Activated T-helper 2 cell treated with anti-CD3 and anti-CD28 coated beads, Interferon-gamma antibody, Interleukin-2, Interleukin-4, amounts not matched to agents 10 μg/mL and 5 μg/mL and 100 μg/mL, durations not matched to agents 14 hours and 24 hours and 36 hours (primary cell): Measurements from ENCODE around the gene ATF6B. TPM values are rescaled to one million over a fixed set of nuclear protein-coding genes. Genes with fewer than 3 reads are reported as not detected.

Experiments used
- DNase-seq: peaks from one replicate; pipeline ENCODE4 v3.0.0; 2021; ENCODE audit warnings: low spot score
- H3K27ac Mint-ChIP-seq: one replicate; pipeline ENCODE4 v1.8.0; 2021; ENCODE audit warnings: mixed read lengths
- H3K27me3 Mint-ChIP-seq: one replicate; pipeline ENCODE4 v1.8.0; 2021; ENCODE audit warnings: low read depth, mixed read lengths
- H3K36me3 Mint-ChIP-seq: one replicate; pipeline ENCODE4 v1.8.0; 2021; ENCODE audit warnings: low read depth, mixed read lengths
- H3K4me1 Mint-ChIP-seq: one replicate; pipeline ENCODE4 v1.8.0; 2021; ENCODE audit warnings: low read depth, mixed read lengths
- H3K4me3 Mint-ChIP-seq: one replicate; pipeline ENCODE4 v1.8.0; 2021; ENCODE audit warnings: low read depth, mild to moderate bottlenecking, moderate library complexity, mixed read lengths
- H3K9me3 Mint-ChIP-seq: one replicate; pipeline ENCODE4 v1.8.0; 2021; ENCODE audit warnings: mixed read lengths
- intact Hi-C: fragments of 100-400 bp; cut with micrococcal nuclease; formaldehyde crosslinking; loops from one replicate; pipeline ENCODE4 v1.15.1; 2023
- total RNA-seq: library from RNA; stranded (reverse); gene quantifications from 2 replicates; pipeline ENCODE4 v1.2.3, GENCODE V29; 2022

ATF6B gene
- total RNA-seq, 1 donor from 2014 or later, result 91.2 TPM

DNA sequence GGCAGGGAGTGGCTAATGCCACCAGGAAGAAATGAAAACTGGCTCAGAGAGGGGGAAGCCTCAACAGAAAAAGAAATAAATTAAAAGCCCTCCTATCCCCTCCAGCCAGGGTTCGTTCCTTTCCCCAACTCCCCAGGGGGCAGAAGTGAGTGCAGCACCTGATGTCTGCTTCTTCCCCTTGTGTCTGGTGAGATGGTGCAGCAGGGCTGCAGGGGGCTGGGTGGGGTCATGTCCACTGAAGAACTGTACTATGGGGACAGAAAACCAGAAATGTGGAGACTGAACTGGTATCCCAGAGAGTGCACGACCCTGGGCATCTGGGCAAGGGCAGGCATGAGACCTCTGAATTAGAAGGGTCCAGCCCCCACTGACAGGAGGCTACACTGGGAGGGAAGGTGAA is 40.3 kb upstream of the ATF6B start:
- Mint-ChIP-seq H3K9me3 (no peaks in the 10 kb centered on the region), H3K4me1 (peaks cover 5% of the 10 kb centered on the region), H3K27ac (no peak overlapping the region), H3K4me3 (no peak overlapping the region), H3K27me3 (no peaks in the 10 kb centered on the region), H3K36me3 (peaks cover 22% of the 10 kb centered on the region)
- DNase-seq, result no peak
- intact Hi-C loops, result no loop called here

DNA sequence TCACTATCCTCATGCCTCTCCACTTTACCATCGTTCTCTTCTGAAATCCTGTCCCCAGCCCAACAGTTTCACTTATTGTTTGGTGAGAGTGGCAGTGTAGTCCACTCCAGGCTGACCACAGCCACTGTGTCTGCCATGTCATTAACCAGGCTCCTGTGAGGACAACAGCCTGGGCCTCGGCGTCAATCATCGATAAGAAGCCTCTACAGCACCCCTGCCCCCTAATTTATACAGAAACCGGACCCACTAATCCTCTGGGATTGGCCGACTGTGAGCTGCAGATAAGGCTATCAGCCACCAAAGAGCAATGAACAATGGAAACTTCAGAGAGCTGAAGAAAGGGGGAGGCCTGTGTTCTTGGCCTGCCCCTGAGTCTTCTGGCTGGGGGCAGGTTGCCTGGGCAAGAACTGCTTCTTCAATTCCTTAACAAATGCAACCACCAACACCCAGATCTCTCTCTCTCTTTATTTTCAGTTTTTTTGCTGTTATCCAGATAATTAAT is 39.8 kb upstream of the ATF6B start:
- peak overlapping the region; percentile 7 for H3K27ac Mint-ChIP-seq
- no peak for DNase-seq
- H3K4me3 Mint-ChIP-seq, result no peak overlapping the region

DNA sequence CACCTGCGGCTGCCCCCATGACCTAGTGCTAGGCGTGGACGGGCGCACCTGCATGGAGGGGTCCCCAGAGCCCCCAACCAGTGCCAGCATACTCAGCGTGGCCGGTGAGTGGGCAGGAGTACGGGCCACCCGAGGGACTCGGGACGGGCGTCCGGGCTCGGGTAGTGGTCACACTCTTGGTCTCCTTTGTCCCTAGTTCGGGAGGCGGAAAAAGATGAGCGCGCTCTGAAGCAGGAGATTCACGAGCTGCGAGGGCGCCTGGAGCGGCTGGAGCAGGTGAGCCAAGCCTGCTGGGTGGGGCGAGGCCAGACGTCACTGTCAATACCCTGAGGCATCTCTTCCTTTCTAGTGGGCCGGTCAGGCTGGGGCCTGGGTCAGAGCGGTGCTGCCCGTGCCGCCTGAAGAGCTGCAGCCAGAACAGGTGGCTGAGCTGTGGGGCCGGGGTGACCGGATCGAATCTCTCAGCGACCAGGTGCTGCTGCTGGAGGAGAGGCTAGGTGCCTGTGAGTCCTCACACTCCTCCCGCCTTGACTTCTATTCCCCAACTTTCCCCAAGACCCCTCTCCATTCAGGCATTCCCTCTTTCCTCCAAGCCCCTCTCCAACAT is 39.2 kb upstream of the ATF6B start:
- Mint-ChIP-seq H3K27ac (no peak overlapping the region), H3K36me3 (peaks cover 22% of the 10 kb centered on the region), H3K27me3 (no peaks in the 10 kb centered on the region), H3K4me1 (no peaks in the 10 kb centered on the region), H3K4me3 (no peak overlapping the region), H3K9me3 (no peaks in the 10 kb centered on the region)
- DNase-seq, result no peak
- intact Hi-C loops, result no loop called here

More for the DNA sequence above, 39.8 kb upstream of the ATF6B start:
- Mint-ChIP-seq H3K4me1 (peaks cover 3% of the 10 kb centered on the region), H3K36me3 (peaks cover 22% of the 10 kb centered on the region), H3K27me3 (no peaks in the 10 kb centered on the region), H3K9me3 (no peaks in the 10 kb centered on the region)
- intact Hi-C loops, result no loop called here

DNA sequence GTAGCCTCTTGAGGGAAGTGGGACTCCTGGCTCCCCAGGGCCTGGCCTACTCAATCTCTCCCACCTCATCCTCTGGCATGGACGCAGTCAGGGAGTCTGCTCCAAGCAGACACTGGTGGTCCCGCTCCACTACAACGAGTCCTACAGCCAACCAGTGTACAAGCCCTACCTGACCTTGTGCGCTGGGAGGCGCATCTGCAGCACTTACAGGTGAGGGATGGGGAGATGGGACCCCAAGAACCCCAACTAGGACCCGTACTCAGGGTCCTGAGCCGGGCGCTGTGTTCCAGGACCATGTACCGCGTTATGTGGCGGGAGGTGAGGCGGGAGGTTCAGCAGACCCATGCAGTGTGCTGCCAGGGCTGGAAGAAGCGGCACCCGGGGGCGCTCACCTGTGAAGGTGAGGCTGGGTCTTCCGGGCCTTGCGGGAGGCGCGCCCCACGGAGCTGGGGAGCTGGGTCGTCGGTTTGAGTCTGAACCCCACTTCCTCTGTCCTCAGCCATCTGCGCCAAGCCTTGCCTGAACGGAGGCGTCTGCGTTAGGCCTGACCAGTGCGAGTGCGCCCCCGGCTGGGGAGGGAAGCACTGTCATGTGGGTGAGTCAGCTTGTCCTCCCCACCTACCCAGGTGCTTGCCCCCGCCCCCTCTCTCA is 38.5 kb upstream of the ATF6B start:
- Mint-ChIP-seq H3K9me3 (no peaks in the 10 kb centered on the region), H3K4me1 (no peaks in the 10 kb centered on the region), H3K27ac (no peak overlapping the region), H3K27me3 (no peaks in the 10 kb centered on the region), H3K36me3 (peaks cover 22% of the 10 kb centered on the region), H3K4me3 (no peak overlapping the region)
- intact Hi-C loops, result no loop called here
- DNase-seq, result no peak

DNA sequence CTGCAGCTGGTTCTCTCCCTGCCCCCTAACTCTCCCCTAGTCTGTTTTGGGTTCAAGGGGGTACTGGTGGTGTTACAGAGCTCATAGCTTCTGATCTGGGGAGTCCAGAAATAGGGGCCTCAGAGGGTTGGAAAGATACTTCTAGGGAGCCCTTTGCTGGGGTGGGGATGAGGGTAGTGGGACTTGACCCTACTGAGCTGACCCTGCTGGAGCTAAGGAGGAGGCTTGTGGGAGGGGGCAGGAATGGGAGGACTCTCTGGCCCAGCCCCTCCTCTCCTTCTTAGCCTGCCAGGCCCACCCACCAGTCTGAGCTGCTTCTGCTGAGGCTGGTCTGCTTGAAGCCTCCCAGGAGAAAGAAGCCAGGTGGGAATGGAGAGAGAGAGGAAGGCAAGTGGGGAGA is 36.2 kb upstream of the ATF6B start, which contains the start of gene EGFL8:
Gene EGFL8 (plus strand): TSS at position 301 of the 400 bp plus-strand sequence. CDS start 1,571 bp downstream, outside the sequence.
- no peak within 1 kb of the TSS for H3K4me3 Mint-ChIP-seq
- no peaks in the 10 kb centered on the region for H3K4me1 Mint-ChIP-seq
- no peaks in the 10 kb centered on the region for H3K9me3 Mint-ChIP-seq
- intact Hi-C loops, result no loop called here
- DNase-seq, result no peak
- H3K36me3 Mint-ChIP-seq, result peaks cover 12% of the 10 kb centered on the region
- no peak within 1 kb of the TSS for H3K27ac Mint-ChIP-seq
- H3K27me3 Mint-ChIP-seq, result no peaks in the 10 kb centered on the region

DNA sequence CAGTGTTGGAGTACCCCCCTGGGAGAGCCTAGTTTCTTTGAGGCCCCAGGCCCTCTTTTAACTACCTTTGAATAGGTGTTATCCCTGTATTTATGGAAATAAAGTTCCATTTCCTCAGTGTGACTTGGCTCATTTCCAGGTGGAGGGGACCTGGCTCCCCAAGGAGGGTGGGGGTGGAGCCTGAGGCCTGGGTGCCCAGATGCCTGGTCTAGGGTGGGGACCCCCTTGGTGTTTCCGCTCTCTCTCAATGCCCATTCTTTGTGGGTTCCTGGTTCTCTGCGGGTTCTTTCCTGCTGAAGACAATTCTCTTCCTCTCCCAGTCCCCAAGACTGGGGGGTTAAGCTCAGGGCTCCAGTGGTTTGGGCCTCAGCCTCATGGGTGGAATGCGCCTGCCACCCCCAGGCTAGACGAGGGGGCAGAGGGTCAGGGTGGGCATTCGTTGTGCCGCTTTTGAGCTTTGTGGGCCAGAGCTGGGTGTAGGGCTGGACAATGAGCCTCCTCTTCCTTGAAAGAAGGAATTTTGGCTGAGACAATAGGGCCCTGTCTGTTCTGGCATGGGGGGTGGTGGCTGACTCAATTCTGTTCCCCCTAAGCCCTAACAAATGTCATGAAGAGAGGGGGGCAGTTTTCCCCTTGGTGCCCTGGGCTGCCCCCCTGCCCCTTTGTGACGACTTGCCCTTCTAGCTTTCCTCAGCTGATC is 35.7 kb upstream of the ATF6B start:
- intact Hi-C loops, result no loop called here
- DNase-seq, result no peak
- Mint-ChIP-seq H3K9me3 (no peaks in the 10 kb centered on the region), H3K36me3 (peaks cover 9% of the 10 kb centered on the region), H3K4me1 (no peaks in the 10 kb centered on the region), H3K27ac (no peak overlapping the region), H3K27me3 (no peaks in the 10 kb centered on the region), H3K4me3 (no peak overlapping the region)

DNA sequence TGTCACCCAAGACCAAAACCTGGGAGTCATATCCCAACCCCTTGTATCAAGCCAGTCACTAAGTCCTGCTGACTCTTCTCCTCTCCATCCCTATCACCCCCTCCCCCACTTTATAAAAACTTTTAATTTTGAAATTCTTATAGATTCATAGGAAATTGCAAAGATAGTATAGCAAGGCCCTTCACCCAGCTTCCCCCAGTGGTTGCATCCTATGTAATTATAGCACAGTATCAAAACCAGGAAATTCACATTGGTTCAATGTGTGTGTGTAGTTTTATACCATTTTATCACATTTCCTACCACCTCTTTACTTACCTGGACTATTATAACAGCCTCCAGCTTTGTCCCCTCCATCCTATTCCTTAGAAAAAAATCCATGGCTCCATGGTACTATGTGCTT is 30.0 kb upstream of the ATF6B start:
- no peaks in the 10 kb centered on the region for H3K9me3 Mint-ChIP-seq
- H3K27ac Mint-ChIP-seq, result no peak overlapping the region
- intact Hi-C loops, result no loop called here
- H3K4me1 Mint-ChIP-seq, result peaks cover 9% of the 10 kb centered on the region
- DNase-seq, result no peak
- H3K4me3 Mint-ChIP-seq, result no peak overlapping the region
- peaks cover 3% of the 10 kb centered on the region for H3K27me3 Mint-ChIP-seq
- H3K36me3 Mint-ChIP-seq, result peaks cover 15% of the 10 kb centered on the region

DNA sequence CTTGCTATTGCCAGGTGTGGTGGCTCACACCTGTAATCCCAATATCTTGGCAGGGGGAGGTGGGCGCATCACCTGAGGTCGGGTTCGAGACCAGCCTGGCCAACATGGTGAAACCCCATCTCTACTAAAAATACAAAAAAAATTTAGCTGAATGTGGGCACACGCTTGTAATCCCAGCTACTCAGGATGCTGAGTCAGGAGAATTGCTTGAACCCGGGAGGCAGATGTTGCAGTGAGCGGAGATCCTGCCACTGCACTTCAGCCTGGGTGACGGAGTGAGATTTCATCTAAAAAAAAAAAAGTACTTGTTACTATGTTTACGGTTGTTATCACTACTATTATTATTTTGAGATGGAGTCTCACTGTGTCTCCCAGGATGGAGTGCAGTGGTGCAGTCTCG is 28.8 kb upstream of the ATF6B start:
- no peak for DNase-seq
- peaks cover 12% of the 10 kb centered on the region for H3K4me1 Mint-ChIP-seq
- peaks cover 13% of the 10 kb centered on the region for H3K27me3 Mint-ChIP-seq
- no peak overlapping the region for H3K27ac Mint-ChIP-seq
- no peaks in the 10 kb centered on the region for H3K9me3 Mint-ChIP-seq
- intact Hi-C loops, result no loop called here
- no peak overlapping the region for H3K4me3 Mint-ChIP-seq
- H3K36me3 Mint-ChIP-seq, result peaks cover 15% of the 10 kb centered on the region

DNA sequence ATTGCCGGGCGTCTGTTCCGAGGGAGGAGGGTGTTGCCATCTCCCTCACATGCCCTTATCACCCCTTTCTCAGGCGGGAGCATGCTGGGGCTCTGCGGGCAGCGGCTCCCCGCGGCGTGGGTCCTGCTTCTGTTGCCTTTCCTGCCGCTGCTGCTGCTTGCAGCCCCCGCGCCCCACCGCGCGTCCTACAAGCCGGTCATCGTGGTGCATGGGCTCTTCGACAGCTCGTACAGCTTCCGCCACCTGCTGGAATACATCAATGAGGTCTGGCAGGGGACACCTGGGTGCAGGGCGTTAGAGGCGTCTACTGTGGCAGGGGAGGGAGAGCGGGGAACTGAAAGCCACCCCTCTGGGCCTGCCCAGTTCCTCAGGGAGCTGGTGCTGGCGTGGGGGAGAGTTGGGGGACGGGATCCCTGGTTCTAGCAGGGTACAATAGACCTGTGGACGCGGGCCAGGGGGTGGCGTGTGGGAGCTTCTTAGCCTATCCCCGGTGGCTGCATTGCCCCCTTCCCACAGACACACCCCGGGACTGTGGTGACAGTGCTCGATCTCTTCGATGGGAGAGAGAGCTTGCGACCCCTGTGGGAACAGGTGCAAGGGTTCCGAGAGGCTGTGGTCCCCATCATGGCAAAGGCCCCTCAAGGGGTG is 26.6 kb upstream of the ATF6B start:
- Mint-ChIP-seq H3K4me1 (peaks cover 15% of the 10 kb centered on the region), H3K9me3 (no peaks in the 10 kb centered on the region), H3K36me3 (peaks cover 15% of the 10 kb centered on the region), H3K4me3 (peak overlapping the region; percentile 91), H3K27ac (peak overlapping the region; percentile 82), H3K27me3 (peaks cover 28% of the 10 kb centered on the region)
- intact Hi-C loops, result loop anchor here (1.0 to 5.0 kb wide), 4 partner anchors 22 to 68 kb away; partner anchors contain the start of genes AGPAT1 and FKBPL
- DNase-seq, result peak; percentile 55

DNA sequence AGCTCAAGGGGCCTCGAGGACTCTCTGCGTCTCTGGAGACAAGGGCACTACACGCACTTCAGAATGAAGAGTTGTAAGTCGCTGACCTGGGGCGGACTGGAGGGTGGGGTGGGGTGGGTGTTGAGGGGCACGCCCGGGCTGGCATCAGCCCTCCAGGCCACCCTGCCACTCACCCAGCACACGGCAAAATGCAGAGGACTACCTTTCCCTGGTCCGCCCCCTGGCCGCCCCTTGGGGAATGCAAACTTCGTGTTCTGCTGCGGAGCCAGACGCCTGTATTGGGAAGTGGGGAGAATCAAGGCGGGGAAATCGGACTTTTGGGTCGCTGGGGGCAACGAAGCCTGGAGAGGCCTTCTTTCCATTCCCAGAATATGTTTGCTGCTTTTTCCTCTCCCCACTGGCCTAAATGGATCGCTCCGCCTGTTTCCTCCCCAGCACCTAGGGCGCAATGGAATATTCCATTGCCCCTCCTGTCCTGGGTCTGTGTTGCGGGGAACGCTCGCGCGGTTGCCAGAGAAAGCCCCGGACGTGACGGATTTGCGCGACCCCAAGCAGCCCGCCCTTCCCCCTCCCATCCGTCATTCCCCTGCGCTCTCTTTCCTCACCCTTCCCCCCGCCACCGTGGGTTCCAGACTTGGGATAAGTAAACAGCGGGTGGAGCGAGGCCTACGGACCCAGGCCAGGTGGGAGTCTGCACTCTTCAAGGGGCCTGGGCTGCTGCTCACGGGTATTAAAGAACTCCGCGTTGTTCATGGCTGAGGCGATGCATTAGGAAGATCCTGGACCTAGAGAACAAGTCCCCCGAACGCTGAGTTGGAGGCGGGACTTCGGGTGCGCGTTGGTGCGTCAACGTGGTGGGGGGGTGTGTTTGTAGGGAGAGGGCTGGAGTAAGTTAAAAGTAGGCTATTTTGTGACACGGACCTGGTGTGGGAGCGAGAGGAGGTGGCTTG is 25.8 kb upstream of the ATF6B start, which contains the start of gene PPT2:
Gene PPT2 (plus strand): TSS at position 578 of the 950 bp plus-strand sequence. CDS start 454 bp downstream, outside the sequence.
- H3K27me3 Mint-ChIP-seq, result peaks cover 31% of the 10 kb centered on the region
- no peaks in the 10 kb centered on the region for H3K9me3 Mint-ChIP-seq
- peaks cover 15% of the 10 kb centered on the region for H3K36me3 Mint-ChIP-seq
- intact Hi-C loops, result loop anchor here (1.0 to 5.0 kb wide), 4 partner anchors 22 to 67 kb away; partner anchors contain the start of genes AGPAT1 and FKBPL
- peaks cover 18% of the 10 kb centered on the region for H3K4me1 Mint-ChIP-seq
- H3K27ac Mint-ChIP-seq, result peak within 1 kb of the TSS; percentile 82
- peak; percentile 55 for DNase-seq
- H3K4me3 Mint-ChIP-seq, result peak within 1 kb of the TSS; percentile 91

DNA sequence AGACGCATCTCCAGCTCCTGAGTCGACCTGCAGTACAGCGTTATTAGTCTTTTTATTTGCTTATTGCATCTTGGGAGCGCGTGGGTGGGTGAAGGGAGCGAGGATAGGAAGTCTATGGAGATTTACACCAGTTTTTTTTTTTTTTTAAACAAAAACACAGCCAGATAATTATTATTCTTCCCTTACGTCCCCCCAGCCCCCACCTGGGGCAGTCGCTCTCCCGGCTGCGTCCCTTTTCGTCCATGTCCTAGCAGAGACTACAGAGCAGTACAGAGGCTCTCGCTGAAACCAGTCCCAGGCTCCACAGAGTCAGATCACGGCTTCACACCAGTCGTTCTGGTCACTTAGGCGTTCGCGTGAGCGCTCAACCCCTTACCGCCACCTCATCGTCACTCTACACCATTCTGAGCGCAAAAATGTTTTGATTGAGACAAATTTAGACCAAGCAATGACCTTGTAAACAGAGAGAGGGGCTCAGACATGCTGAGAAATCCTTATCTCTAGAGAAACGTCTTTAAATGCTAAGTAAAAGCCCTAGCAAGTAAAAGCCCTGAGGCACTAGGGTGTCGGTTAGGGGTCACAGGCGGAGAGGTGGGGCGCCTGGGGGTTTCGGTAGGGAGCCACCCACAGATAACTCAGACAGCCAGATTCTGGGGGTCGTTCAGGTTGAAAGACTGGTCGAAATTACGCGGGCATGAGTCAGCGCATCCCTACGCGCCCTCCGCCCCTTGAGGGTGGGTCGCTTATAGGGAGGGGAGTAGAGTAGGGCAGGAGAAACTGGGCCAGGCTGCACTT is 24.9 kb upstream of the ATF6B start:
- Mint-ChIP-seq H3K9me3 (no peaks in the 10 kb centered on the region), H3K27ac (no peak overlapping the region), H3K4me1 (peaks cover 23% of the 10 kb centered on the region), H3K36me3 (peaks cover 7% of the 10 kb centered on the region), H3K27me3 (peaks cover 38% of the 10 kb centered on the region), H3K4me3 (peak overlapping the region; percentile 67)
- intact Hi-C loops, result loop anchor here (5.0 kb wide), 1 partner anchor 36 kb away; no protein-coding TSS in a partner anchor
- no peak for DNase-seq
